ENCODE results near the gene AKAP6.

GRCh38 chr14:32706721-32707519, 377.8 kb downstream of the AKAP6 start:
- TF ChIP-seq CREM (IDR thresholded peaks at IDR 0.05; ENCODE audit: low read depth), result no peak
- no peak for TF ChIP-seq E2F4 (IDR thresholded peaks at IDR 0.05; ENCODE audit: low read depth, low read length)
- no peak for TF ChIP-seq EZH2 (IDR thresholded peaks at IDR 0.05; ENCODE audit: borderline replicate concordance, control insufficient read depth, low read depth, low read length)
- TF ChIP-seq ZNF217 (IDR thresholded peaks at IDR 0.05), result no peak
- no peak for TF ChIP-seq RAD51 (IDR thresholded peaks at IDR 0.05)
- TF ChIP-seq HDAC6 (IDR thresholded peaks at IDR 0.05; ENCODE audit: unreplicated experiment), result no peak
- TF ChIP-seq TAF1 (IDR thresholded peaks at IDR 0.05; ENCODE audit: borderline replicate concordance, low read depth, low read length), result no peak
- TF ChIP-seq NR2F1 (conservative IDR thresholded peaks at IDR 0.05), result no peak
- no peak for TF ChIP-seq GABPA (IDR thresholded peaks at IDR 0.05; ENCODE audit: low read depth)
- no peak for TF ChIP-seq CTCF (IDR thresholded peaks at IDR 0.05 in 2 of 3, conservative IDR thresholded peaks at IDR 0.05 in 1 of 3; ENCODE audit: control insufficient read depth in 2 of 3, extremely low read depth in 1 of 3, insufficient read depth in 1 of 3, low read depth in 3 of 3, low read length in 3 of 3)
- TF ChIP-seq HDGF (IDR thresholded peaks at IDR 0.05), result no peak
- no peak for TF ChIP-seq ZNF592 (IDR thresholded peaks at IDR 0.05)
- no peak for TF ChIP-seq BRCA1 (IDR thresholded peaks at IDR 0.05; ENCODE audit: low read depth, low read length)
- TF ChIP-seq POLR2AphosphoS5 (IDR thresholded peaks at IDR 0.05; ENCODE audit: low read length), result no peak
